Measurements from ENCODE around the gene ERCC6.

The ERCC6 gene

DNA sequence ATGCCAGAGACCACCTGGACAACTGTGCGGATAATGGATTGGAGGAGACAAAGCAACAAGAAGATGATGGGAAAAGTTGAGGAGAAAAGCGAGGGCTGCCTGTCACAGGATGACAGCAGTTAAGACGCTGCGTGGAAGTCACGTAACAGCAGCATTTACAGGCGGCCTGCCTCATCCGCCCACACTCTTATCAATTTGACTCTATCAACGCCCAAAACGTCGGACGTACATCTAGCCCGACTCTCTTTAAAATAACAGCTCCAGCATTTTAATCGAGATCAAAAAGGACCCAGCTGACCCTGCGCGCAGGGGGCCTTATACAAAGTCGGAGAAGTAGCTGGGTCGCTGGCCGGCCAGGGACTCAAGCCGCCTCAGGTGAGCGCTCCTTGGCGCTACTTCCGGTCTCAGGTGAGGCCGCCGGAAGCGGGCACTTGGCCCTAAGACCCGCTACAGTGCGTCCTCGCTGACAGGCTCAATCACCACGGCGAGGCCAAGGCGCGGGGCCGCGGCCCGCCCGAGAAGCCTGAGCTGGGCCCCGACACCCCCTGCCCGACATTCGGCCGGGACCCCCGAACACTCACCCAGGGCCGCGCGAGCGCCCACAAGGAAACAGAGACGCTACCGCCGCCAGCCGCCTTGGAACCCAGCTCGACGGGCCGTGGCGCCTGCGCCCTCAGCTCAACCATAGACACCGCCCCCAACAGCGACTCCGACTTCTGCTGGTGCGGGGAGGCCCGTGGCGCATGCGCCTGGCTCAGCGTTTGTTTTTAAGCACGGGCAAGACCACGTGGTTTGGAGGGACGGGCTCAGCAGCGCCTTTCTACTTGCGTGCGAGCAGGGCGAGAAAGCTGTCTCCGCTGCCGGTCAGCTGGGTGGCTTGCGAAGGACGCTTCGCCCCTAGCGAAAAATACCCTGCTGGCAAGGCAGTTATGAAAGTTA, at the start of gene ERCC6:
ERCC6 (minus strand) TSS at position 741 of the 939 bp plus-strand sequence.
- DNase-seq, result peak; percentile 97

DNA sequence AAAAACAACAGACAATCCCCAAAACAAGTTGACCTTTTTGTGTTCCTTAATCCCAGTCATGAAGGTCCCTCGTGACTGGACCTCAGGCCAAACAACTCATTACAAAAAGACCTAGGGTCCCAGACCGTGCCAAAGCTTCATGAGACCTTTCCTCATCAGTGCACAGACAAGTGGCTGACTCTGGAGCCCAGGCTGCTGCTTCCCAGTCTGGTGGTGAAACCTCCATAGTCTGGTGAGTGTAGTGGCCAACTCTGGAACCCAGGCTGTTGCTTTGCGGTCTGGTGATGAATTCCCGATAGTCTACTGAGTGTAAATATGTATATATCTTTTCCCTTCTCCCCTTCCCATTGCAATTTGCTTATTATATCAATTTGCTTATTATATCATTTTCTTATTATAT, 49.1 kb upstream of the ERCC6 start:
- no peak for DNase-seq

DNA sequence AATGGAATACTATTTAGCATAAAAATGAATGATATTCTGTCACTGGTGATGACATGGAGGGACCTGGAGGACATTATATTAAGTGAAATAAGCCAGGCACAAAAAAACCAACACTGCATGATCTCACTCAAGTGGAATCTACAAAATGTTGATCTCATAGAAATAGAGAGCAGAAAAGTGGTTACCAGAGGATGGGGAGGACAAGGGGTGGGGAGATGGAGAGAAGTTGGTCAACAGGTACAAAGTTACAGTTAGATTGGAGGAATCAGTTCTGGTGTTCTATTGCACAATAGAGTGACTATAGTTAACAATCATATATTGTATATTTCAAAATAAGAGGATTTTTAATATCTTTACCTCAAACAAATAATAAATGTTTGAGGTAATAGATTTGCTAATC, 46.5 kb upstream of the ERCC6 start:
- no peak for DNase-seq

DNA sequence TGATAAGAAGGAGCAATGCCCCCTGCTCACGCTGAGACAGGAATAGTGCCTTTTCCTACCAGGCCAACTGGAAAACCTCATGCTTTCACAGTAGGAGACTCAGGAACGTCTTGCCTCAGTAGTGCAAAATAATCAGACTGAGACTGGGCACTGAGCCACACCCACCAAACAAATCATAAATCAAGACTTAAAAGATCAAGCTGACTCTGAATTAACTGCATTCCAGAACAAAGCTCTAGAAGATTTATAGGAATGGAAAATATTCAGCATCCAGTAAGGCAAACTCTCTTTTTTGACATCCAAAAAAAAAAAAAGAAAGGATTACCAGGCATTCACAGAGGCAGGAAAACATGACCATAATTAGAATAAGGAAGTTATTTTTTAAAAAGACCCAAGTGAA, 40.7 kb upstream of the ERCC6 start:
- DNase-seq, result no peak

DNA sequence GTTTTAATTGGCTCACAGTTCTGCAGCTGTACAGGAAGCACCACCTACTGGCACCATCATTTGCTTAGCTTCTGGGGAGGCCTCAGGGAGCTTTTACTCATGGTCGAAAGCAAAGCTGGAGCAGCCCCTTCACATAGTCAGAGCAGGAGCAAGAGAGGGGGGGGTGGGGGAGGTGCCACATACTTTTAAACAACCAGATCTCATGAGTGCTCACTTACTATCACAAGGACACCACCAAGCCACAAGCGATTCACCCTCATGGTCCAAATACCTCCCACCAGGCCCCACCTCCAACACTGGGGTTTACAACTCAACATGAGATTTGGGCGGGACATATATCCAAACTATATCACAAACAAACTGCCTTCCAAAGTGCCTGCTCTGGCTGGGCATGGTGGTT, 39.5 kb upstream of the ERCC6 start:
- no peak for DNase-seq

DNA sequence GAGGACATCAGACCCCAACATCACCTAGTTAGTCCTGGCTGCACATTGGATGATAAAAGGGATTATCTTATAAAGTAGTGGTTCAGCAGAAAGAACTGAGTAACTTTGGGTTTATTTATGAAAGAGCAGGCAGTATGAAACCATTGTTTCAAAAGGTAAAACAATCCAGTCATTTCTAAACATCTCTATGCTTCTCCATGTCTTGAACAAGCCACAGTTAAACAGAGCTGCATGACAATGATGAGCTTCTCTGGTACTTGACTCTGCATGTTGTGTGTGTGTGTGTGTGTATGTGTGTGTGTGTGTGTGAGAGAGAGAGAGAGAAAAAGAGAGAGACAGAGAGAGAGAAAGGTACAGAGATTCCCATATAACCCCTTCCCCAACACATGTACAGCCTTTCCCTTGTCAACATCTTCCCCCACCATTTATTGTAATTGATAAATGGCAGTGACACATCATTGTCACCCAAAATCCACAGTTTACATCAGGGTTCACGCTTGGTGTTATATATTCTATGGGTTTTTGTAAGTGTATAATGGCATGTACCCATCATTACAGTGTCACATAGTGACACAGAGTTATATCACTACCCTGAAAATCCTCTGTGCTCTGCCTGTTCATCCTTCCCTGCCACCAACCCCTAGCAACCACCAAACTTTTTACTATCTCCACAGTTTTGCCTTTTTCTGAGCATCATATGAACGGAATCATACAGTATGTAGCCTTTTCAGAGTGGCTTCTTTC, 38.4 kb upstream of the ERCC6 start:
- no peak for DNase-seq

DNA sequence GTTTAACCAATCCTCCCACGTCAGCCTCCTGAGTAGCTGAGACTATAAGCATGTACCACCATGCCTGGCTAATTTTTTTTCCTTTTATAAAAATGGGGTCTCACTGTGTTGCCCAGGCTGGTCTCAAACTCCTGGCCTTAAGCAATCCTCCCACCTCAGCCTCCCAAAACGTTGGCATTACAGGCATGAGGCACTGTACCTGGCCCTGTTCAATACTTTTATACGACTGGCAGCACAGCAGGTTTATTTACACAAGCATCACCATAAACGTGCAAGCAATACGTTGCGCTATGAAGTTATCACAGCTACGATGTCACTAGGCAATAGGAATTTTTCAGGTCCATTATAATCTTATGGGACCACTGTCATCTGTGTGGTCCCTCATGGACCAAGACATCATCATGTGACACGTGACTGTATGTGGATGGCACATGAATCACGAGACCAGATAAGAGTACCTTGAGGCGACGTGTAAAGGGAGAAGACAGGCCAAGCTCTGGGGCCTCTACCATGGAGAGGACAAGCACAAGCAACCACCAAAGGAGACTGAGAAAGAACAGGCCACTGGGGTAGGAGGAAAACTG, 36.7 kb upstream of the ERCC6 start:
- no peak for DNase-seq

DNA sequence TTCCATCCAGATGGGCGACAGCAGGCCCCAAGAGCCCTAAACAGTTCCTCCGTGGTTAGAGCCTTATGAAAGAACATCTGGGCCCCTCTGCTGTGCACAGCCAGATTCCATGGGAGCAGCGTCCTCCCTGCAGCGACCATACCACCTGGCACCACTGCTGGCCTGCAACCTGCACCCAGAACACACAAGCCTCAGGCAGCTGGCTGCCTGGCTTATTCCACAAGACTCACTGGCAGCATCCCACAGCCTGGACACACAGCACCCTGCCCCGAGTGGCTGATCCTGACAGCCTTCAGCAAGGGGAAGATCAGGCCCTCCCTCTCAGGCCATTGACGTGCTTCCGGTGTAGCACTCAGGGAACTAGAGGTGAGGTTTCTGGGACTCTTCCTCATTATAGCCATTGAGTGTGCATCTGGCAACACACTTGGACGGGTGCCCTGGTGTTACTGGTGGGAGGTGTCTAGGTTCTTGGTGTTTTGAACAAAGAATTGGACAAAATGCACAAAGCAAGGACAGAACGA, 33.7 kb upstream of the ERCC6 start:
- no peak for DNase-seq

DNA sequence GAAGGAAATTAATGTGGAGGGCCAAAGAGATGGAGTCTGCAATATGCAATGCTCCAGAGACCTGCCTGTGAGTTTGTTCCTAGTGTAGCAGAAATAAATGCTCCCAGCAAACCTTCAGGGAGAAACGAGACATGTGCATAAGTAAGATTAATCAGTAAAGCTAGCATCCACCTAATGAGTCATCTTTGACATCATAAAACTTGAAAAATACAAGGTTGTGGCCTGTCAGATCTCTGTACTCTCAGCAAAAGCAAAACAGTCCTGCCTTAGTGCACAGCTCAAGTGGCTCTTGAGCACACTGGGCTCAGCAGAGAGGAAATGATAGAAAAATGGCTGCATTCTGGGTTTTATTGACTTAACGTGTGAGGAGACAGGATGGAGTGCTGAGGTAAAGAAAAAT, 32.5 kb upstream of the ERCC6 start:
- no peak for DNase-seq

DNA sequence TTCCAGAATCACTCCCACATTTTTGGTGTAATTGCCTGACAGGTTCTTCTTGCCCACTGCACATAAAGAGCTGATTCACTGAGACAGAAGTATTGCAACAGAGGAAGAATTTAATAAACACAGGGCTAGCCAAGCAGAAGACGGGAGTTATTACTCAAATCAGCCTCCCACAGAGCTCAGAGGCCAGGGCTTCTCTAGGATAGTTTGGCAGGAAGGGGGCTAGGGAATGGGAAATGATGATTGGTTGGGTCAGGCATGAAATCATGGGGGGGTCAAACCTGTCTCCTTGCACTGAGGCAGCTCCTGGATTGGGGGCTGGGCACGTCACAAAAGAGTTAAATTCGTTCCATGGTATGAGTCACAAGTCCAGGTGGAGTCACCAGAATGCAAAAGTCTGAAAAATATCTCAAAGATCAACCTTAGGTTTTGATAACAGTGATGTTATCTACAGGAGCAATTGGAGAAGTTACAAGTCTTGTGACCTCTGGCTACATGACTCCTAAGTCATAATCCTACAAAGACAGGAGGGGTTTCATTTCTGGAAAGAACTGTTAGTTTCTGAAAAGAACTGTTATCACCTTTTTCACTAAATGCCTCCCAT, 30.2 kb upstream of the ERCC6 start:
- no peak for DNase-seq

DNA sequence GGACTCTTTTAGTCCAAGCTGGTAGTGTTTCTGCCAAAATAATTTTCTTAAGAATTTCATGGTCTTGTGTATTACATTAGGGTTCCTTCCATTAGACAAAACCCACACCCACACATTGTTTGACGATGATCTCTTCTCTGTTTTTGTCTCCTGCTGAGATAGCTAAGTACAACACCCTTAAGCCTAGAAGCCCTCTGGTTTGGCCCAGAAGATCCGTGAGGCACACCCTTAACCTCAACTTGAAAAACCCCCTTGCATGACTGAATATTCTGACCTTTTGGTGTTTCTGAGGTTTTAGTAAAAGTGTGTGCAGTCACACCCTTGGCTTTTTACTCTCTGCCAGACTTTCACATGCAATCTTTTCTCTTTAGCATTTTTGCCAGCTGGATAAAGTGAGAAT, 29.3 kb upstream of the ERCC6 start:
- no peak for DNase-seq

DNA sequence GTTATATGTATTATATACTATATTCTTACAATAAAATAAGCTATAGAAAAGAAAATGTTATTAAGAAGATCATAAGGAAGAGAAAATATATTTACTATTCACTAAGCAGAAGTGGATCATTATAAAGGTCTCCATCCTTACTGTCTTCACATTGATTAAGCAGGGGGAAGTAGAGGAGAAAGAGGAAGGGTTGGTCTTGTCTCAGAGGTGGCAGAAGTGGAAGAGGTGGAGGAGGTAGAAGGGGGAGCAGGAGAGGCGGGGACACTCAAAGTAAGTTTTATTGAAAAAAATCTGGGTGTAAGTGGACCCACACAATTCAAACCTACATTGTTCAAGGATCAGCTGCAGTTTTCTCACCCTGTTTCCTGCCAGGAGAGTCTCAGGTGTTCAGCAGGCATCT, 28.9 kb upstream of the ERCC6 start:
- DNase-seq, result no peak

DNA sequence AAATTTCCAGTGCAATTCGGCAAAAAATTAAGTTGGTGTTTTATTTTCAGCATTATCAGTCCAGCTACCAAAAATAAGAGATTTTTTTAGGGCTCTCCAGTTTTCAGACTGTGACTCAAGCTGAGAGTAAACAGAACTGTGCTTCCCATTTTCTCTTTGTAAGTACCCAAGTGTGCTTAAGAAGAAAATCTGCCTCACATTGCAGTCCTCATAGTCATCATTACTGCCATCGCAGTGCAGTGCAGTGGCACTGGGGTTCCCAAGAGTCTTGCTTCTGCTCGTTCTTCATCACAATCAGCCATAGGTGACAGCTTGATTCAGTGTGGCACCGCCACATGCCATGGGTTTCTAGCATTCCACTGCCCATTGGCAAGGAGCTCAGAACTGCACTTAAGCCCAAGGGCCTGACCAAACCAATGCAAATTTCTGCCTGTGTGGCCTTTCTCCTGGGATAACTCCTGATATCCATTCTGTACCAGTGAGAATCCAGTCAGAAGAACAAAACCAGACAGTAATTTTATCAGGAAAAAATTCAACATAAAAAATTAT, 25.6 kb upstream of the ERCC6 start:
- no peak for DNase-seq

DNA sequence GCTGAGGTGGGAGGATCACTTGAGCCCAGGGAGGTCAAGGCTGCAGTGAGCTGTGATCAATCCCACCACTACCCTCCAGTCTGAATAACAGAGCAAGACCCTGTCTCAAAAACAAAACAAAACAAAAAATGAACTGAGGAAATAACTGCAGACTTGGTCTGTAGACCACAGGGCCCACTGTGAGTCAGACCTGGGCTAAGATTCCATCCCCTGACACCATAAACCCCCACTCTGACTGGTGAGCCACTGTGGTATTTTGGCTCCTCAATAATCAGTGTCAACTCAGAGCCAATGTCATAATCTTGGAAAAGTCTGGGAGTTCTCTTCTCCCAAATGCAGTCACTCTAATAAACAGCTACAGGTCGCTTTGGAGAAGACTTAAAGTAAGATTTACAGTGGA, 24.0 kb upstream of the ERCC6 start:
- DNase-seq, result no peak

DNA sequence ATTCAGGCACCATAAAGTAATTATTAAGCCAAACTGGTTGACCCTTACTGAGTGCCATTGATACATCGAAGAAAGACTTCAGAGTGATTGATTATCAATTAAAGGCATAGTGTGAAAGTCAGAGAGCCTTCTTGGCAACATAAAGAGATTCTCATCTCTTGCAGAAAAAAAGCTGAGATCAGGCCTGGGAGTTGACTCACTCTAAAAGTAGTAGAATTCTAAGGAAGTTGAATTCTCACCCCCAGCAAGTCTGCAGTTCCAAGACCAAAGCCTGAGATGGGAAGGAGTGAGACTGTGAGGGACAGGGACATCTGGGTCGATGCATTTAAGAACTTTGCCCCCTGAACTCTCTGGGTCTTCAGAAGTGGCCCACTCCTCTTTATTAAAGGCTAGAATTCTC, 21.6 kb upstream of the ERCC6 start:
- DNase-seq, result no peak

DNA sequence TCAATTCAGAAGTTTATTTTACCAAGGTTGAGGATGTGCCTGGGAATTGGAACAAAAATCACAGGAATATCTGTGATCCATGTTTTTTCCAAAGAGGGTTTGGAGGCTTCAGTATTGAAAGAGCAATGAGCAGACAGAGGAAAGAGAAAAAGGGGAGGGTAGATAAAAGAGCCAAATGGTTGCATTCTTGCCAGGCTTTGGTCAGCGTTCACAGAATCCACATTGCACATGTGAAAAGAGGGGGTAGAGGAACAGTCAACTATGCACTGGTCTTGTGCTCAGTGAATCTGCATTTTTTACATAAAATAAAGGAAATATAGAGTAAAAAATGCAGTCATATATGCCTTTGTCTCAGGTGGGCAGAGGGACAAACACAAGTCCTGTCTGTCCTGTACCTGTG, 20.6 kb upstream of the ERCC6 start:
- DNase-seq, result no peak

DNA sequence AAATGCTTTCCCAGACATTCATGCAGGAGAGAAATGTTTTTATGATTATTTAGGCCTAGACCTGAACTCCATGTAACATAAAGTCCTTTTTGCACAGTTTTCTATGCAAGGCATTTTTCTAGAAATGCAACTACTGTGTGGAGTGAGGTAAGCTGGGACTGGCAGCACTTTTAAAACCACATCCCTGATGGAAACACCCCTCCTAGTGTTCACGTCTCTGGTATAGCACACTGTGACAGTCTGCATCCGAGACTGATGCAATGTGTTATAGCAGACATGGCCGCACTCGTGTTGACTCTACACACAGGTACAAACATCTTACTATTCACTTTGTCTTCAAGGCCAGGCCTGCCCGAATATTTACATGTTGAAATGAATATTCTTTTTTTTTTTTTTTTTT, 19.3 kb upstream of the ERCC6 start:
- DNase-seq, result no peak

DNA sequence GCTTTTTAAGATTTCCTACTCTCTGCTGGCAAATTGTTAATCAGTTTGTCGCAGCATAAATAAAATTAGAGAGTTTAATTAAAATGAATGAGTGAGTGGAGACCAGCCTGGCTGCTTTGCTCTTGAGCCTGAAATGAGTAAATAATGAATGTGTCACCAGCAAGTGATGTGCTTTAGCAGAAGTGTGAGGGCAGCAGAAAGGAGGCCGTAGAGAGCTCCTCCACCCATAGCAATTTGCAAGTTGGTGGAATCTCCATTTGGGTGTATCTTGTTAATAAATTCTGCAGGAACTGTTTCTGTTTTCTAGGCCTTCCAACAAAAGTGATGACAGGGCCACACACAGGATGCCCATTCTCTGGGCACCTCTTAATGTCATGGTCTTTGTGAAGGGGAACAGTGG, 18.8 kb upstream of the ERCC6 start:
- DNase-seq, result no peak

DNA sequence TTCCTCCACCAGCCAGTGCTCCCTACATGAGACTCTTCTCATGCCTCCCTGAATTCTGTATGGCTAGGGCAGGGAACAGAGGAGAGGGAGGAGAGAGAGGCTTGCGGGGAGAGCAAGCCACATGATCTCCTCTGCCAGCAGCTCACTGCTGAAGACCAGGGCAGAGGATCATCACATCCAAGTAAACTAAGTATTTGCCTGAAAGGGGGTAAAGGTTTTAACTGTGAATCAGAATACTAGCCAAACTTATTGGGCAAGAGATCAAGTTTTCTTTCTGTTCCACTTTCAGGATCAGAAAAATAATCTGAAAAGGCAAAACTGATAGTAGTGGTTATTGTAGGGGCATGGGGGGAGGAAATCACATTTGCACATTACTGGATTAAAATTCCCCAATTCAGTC, 17.8 kb upstream of the ERCC6 start:
- no peak for DNase-seq

DNA sequence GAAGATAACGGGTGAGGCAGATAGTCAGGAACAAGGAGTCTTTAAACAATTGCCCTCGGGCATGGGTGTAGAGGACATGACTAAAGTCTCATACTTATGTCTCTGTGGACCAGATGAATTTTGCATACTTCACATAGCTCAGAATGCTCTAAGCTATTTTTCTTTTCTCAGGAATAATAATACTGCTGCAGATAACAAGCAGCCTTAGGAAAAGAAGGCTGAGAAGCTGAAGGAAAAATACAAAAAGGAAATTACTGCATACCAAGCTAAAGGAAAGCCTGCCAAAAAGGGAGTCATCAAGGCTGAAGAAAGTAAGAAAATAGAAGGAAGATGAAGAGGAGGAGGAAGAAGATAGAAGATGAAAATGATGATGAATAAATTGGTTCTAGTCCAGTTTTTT, 13.4 kb upstream of the ERCC6 start:
- DNase-seq, result no peak

DNA sequence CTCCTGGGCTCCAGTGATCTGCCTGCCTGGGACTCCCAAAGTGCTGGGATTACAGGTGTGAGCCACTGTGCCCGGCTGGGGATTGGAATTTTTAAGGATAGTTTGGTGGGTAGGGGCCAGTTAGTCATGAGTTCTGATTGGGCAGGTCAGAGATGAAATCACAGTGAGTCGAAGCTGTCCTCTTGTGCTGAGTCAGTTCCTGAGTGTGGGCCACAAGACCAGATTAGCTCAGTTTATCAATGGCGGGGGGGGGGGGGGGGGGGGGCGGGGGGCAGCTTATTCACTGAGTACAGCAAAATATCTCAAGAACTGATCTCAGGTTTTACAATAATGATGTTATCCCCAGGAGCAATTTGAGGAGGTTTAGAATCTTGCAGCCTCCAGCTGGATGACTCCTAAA, 11.6 kb upstream of the ERCC6 start:
- DNase-seq, result no peak

DNA sequence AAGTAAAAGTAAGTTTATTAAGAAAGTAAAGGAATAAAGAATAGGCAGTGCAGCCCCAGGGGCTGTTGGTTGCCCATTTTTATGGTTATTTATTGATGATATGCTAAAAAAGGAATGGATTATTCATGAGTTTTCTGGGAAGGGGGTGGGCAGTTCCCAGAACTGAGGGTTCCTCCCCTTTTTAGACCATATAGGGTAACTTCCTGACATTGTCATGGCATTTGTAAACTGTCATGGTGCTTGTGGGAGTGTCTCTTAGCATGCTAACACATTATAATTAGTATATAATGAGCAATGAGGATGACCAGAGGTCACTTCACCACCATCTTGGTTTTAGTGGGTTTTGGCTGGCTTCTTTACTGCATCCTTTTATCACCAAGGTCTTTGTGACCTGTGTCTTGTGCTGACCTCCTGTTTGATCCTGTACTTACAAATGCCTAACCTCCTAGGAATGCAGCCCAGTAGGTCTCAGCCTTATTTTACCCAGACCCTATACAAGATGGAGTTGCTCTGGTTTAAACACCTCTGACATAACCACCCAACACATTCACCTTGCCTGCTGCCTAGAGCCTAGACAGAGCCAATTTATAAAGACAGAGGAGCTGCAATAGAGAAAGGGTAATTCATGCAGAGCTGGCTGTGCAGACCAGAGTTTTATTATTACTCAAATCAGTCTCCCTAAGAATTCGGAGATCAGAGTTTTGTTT, 10.9 kb upstream of the ERCC6 start:
- DNase-seq, result no peak

Data from left hindlimb (tissue), 1 donor.